Fibroblast of the aortic adventitia (primary cell): ENCODE results near the gene CORO2B. TPM values are rescaled to one million over a fixed set of nuclear protein-coding genes. Genes with fewer than 3 reads are reported as not detected.

Experiments used
- DNase-seq: peaks from one replicate; pipeline ENCODE4 v3.0.0-alpha.2; 2010; ENCODE audit warnings: low read depth
- H3K4me3 ChIP-seq: 2 replicates; pipeline ENCODE4 v1.5.1; 2011; ENCODE audit warnings: low read depth, mild to moderate bottlenecking, control low read depth, low read length, moderate library complexity
- CTCF ChIP-seq: IDR thresholded peaks from 2 replicates; pipeline ENCODE4 v1.5.1; 2011; ENCODE audit warnings: mild to moderate bottlenecking, low read length, control low read depth, inconsistent platforms; ENCODE audit not compliant: insufficient read depth
- total RNA-seq: library from RNA; depleted of rRNA; stranded (reverse); fragments of >200 nt; gene quantifications from 2 replicates; pipeline ENCODE4 v1.2.3, GENCODE V29; 2012; ENCODE audit warnings: low replicate concordance

CORO2B gene
- total RNA-seq, 1 donor = 23.3 TPM

GRCh38 chr15:68592054-68592453, 13.3 kb downstream of the CORO2B start:
- no peak overlapping the region for H3K4me3 ChIP-seq
- peak; percentile 41 for DNase-seq
- TF ChIP-seq CTCF = no peak

- DNase-seq = no peak
- H3K4me3 ChIP-seq = no peak overlapping the region
- TF ChIP-seq CTCF = no peak
Observed at GRCh38 chr15:68592544-68592943, 13.8 kb downstream of the CORO2B start.

- no peak for TF ChIP-seq CTCF
- no peak overlapping the region for H3K4me3 ChIP-seq
- no peak for DNase-seq
Observed at GRCh38 chr15:68593341-68593740, 14.5 kb downstream of the CORO2B start.

- no peak for TF ChIP-seq CTCF
- no peak for DNase-seq
- H3K4me3 ChIP-seq = no peak overlapping the region
Observed at GRCh38 chr15:68593828-68594532, 15.2 kb downstream of the CORO2B start.

- TF ChIP-seq CTCF = no peak
- H3K4me3 ChIP-seq = no peak overlapping the region
- DNase-seq = no peak
Observed at GRCh38 chr15:68594533-68595259, 15.9 kb downstream of the CORO2B start.

GRCh38 chr15:68595260-68595564, 16.4 kb downstream of the CORO2B start:
- no peak for DNase-seq
- TF ChIP-seq CTCF = no peak
- H3K4me3 ChIP-seq = no peak overlapping the region
